Kidney (tissue), 14 donors: ENCODE measurements around the gene ZGPAT. TPM values are rescaled to one million over a fixed set of nuclear protein-coding genes. Genes with fewer than 3 reads are reported as not detected.

Source experiments
- DNase-seq, 5 donors: peaks; one replicate each; pipeline ENCODE4 v3.0.0-alpha.2; 2013 to 2020
- FAIRE-seq: peaks from 2 replicates; lab custom pipeline; 2012; peaks lifted over from hg19 to GRCh38; lab: Jason Lieb, UNC
- H3K27ac ChIP-seq, 2 donors: one replicate each; pipeline ENCODE4 v1.7.0; 2013; ENCODE audit warnings: low read depth in 2 of 2, low read length in 2 of 2, inconsistent platforms in 1 of 2
- H3K27me3 ChIP-seq: one replicate; pipeline ENCODE4 v1.7.1; 2013; ENCODE audit warnings: low read length, inconsistent platforms; ENCODE audit not compliant: control insufficient read depth, insufficient read depth
- H3K36me3 ChIP-seq, 3 donors: one replicate each; pipeline versions ENCODE4 v1.7.0 to v1.7.1; 2013; ENCODE audit warnings: low read length in 3 of 3, control low read depth in 1 of 3, inconsistent platforms in 1 of 3; ENCODE audit not compliant: insufficient read depth in 3 of 3, control insufficient read depth in 2 of 3
- H3K4me1 ChIP-seq, 3 donors: one replicate each; pipeline versions ENCODE4 v1.7.0 to v1.7.1; 2013; ENCODE audit warnings: low read length in 3 of 3, inconsistent platforms in 1 of 3, low read depth in 1 of 3; ENCODE audit not compliant: control insufficient read depth in 2 of 3, insufficient read depth in 2 of 3
- H3K4me3 ChIP-seq, 3 donors: one replicate each; pipeline versions ENCODE4 v1.7.0 to v1.8.1; 2013; ENCODE audit warnings: low read length in 3 of 3, control low read depth in 1 of 3, inconsistent platforms in 1 of 3
- H3K9ac ChIP-seq, 3 donors: one replicate each; pipeline versions ENCODE4 v1.7.0 to v1.7.1; 2013; ENCODE audit warnings: low read length in 3 of 3, control low read depth in 1 of 3, inconsistent platforms in 1 of 3
- H3K9me3 ChIP-seq, 3 donors: one replicate each; pipeline versions ENCODE4 v1.7.0 to v1.7.1; 2013; ENCODE audit warnings: low read length in 3 of 3, control low read depth in 1 of 3, inconsistent platforms in 1 of 3; ENCODE audit not compliant: control insufficient read depth in 2 of 3, insufficient read depth in 1 of 3
- CTCF ChIP-seq: IDR thresholded peaks from 3 replicates; pipeline ENCODE4 v1.5.1; 2012; ENCODE audit warnings: mild to moderate bottlenecking, moderate library complexity, borderline replicate concordance; ENCODE audit not compliant: insufficient read depth; ENCODE audit errors: extremely low read depth
- intact Hi-C: fragments of 100-400 bp; cut with DNase I; formaldehyde crosslinking; loops from one replicate; pipeline ENCODE4 v1.11.1; 2022
- polyA plus RNA-seq: library from polyadenylated mRNA; stranded (reverse); fragments of 350-450 nt; fragmentation: Illumina TruSeq; extraction: RNeasy Lipid Tissue Mini Kit (QIAGEN cat#74804); gene quantifications from one replicate; pipeline ENCODE4 v1.2.3, GENCODE V29; 2014; ENCODE audit warnings: low read depth, low replicate concordance; ENCODE audit not compliant: insufficient read depth
- total RNA-seq: library from RNA; stranded (reverse); fragmentation: NEBNext Ultra II Directional; extraction: Animal tissue kit (Norgen Biotek cat#: 25700); gene quantifications from one replicate; pipeline ENCODE4 v1.2.1, GENCODE V29; 2021
- donor health status: control.
- donor health status: control.
- donor health status: control.
- donor health status: control.
- donor health status: control.
- donor health status: DM: yes; HTN: yes; CAD: no.
- donor health status: Normal renal cell carcinoma (clear cell type).

ZGPAT gene
- total and polyA plus RNA-seq, 2 donors from 2014 or later = 30.5 to 39.6 TPM

DNA sequence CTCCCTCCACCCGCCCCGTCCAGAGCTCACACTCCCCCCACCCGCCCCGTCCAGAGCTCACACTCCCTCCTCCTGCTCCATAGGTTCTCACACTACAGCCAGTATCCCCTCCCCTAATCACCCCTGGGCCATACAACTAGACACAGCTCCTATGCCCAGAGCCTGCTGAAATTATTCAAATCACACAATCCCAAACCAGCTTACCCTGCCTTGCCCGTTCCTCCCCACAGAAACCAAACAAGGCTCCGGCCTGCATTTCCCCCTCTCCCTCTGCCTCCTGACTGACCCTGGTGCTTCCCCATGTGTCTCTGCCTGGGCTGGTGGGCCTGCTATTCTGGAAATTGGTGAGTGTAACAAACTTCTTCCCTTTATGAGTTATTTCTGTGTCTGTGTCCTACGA is 50.3 kb downstream of the ZGPAT start:
- Histone ChIP-seq H3K9ac (no peak overlapping the region), H3K9me3 (no peaks in the 10 kb centered on the region), H3K27ac (no peak overlapping the region), H3K27me3 (no peaks in the 10 kb centered on the region), H3K4me3 (no peak overlapping the region), H3K4me1 (peaks cover 0 to 3% (median 3%) of the 10 kb centered on the region in 3 donors), H3K36me3 (peaks cover 0 to 2% (median 0%) of the 10 kb centered on the region in 3 donors)
- intact Hi-C loops = no loop called here
- DNase-seq (no peak), FAIRE-seq (no peak)
- no peak for TF ChIP-seq CTCF

DNA sequence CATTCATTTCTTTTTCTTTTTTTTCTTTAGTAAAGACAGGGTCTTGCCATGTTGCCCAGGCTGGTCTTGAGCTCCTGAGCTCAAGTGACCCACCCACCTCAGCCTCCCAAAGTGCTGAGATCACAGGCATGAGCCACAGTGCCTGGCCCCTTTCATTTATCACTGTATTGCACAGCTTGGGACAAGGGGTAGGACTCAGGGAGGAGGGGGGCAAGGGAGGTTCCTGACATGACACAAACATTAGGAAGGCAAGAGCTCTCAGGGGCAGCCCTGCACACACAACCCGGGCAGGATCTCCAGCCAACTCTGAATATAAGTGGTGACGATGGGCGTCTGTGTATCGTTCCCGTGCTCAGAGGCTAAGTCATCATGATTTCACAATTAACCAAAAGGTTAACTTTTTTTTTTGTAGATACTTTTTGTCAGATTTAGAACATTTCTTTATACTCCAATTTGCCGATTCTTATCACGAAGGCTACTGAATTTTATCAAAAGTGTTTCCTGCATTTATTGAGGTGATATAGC is 51.6 kb downstream of the ZGPAT start:
- TF ChIP-seq CTCF = no peak
- H3K4me1 ChIP-seq = peaks cover 0 to 3% (median 3%) of the 10 kb centered on the region in 3 donors
- H3K4me3 ChIP-seq = no peak overlapping the region
- H3K27me3 ChIP-seq = no peaks in the 10 kb centered on the region
- intact Hi-C loops = no loop called here
- no peak overlapping the region for H3K9ac ChIP-seq
- FAIRE-seq = no peak
- no peaks in the 10 kb centered on the region for H3K9me3 ChIP-seq
- no peak for DNase-seq
- H3K36me3 ChIP-seq = peaks cover 0 to 2% (median 2%) of the 10 kb centered on the region in 3 donors
- H3K27ac ChIP-seq = no peak overlapping the region

GRCh38 chr20:63765082-63765873 is 57.4 kb downstream of the ZGPAT start:
- intact Hi-C loops = no loop called here
- peak in 1 of 5 donors; percentile 31 for DNase-seq

More at GRCh38 chr20:63765082-63765873, 57.4 kb downstream of the ZGPAT start:
- H3K4me1 ChIP-seq = no peaks in the 10 kb centered on the region
- no peaks in the 10 kb centered on the region for H3K27me3 ChIP-seq
- H3K27ac ChIP-seq = no peak overlapping the region
- TF ChIP-seq CTCF = no peak
- no peaks in the 10 kb centered on the region for H3K9me3 ChIP-seq
- no peak overlapping the region for H3K4me3 ChIP-seq
- FAIRE-seq = no peak
- no peak overlapping the region for H3K9ac ChIP-seq
- peaks cover 2 to 3% (median 2%) of the 10 kb centered on the region in 3 donors for H3K36me3 ChIP-seq
